Measurements from ENCODE around the gene MRPL12.
"Not testable (repeated sequence)": the region's sequence is repeated elsewhere in the genome, so short reads cannot be mapped to it uniquely, and the experiment has no call there.

The MRPL12 gene

DNA sequence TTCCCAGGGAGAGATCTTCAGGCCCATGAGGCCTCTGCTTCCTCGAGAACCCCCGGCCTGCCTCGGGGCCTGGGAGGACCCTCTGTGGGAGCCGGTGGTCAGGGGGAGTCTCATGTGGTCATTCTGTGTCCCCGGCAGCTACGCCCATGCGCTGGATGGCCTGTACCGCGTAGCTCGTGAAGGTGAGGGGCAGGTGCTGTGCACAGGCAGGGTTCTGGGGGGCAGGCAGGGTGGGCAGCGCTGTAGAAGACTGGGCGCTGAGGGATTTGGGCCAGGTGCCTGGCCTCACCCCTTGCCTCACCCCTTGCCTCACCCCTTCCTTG lies 13.5 kb downstream of the MRPL12 start:
- DNase-seq (ENCODE audit: low spot score): no peak

DNA sequence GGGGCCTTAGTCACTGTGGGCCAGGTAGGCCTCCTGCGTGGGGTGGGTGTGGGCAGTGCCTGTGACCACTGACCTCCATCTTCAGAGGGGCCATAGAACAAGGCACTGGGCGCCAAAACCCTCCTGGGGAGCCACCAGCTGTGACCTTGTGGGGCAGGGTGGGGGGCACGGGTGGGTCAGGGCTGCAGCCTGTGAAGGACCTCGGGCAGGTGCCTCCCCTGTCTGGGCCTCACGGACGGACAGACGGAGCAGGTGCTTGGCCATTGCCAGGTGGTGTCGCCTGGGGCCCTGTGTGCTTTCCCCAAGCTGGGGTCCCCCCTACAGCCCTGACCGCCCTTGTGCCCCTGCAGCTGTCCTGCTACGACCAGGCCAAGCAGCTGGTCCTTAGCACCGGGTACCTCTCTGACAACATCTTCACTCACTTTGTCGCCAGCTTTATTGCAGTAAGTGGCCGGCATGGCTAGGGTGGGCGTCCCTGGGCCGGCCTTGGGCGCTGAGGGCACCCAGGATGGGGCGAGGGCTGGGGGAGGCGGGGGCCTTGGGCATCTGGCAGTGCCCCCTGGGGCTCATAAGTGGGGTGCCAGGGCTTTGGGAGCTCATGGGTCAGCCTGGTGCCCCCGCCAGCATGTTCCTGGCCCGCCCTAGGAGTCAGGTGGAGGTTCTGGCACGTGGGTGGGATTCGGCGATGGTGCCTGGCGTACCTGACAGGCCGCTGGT lies 14.0 kb downstream of the MRPL12 start:
- DNase-seq (ENCODE audit: low spot score): no peak

DNA sequence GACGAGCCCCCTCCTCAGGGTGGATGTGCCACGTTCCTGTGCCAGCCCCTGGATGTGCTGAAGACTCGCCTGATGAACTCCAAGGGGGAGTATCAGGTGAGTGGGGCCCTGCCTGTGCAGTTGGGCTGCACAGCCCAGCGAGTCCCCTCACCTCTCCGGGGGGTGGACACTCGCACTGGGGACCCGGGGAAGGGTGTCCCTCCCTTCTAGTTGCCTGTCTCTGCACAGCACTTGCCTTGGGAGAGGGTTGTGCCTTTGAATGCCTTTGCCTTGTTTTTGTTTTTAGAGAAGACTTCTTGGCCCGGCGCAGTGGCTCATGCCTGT lies 14.6 kb downstream of the MRPL12 start:
- DNase-seq (ENCODE audit: low spot score): no peak

DNA sequence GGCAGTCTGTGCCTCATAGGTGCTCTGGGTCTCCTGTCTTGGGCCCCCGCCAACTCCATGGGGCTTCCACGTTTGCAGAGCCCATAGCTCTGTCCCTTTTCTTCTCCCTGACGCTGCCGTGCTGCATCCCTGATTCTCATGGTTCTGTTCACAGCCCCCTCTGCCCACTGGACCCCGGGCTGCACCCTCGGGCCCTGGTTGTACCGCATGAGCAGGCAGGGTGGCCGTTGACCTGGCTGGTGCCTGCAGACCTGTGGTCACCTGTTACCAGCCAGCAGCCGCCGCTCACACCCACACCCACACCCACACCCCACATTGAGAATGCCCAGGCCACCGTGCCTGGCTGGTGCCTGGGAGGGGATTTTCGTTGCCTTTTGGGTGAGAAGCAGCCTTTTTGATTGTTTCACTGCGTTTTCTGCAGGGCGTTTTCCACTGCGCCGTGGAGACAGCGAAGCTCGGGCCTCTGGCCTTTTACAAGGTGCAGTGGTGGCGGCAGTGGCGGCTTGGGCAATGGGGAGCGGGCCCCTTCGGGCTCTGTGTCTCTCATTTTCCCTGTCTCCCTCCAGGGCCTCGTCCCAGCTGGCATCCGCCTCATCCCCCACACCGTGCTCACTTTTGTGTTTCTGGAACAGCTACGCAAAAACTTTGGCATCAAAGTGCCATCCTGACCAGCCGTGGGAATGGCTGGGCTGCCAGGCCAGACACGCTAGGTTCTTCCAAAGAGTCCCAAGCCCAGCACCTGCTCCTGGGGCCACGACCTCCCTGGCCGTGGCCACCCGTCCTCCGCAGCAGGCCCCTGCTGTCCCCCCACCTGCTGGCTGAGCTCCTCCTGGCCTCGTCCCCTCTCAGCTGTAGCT lies 16.5 kb downstream of the MRPL12 start:
- DNase-seq (ENCODE audit: low spot score): no peak

DNA sequence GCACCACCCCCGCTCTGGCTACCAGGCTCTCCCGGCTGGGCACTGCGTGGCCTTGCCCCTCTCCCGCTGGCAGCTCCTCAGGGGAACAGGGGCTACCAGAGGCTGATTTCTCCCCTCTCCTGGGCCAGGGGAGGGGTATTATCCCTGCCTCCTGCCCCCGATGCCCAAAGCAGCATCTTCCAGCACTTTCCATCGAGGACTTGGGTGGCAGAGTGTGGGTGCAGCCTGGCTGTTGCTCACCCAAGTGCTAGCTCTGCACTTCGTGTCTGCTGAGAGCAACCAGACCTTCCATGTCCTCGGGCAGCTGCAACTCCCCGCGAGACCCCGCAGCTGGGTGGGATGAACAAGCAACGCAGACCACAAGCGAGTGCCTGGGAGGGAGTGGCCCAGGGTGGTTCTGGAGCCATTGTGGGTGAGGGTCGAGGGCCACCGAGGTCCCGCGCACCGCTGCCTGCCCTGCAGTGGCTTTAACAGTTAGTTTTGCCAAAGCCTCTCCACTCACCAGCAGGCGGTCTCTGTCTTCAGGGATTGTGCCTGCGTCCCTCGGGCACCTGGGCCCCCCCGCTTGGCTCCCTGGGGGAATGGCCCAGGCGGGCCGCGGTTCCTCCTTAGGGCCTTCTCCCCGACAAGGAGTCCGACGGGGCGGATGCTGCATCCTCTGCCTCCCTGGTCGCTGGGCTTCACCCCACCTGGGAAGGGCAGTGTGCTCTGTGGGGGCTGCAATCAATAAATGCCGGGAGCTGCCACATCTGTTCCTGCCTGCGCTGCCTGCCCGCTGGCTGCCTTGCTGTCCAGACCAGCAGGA lies 17.3 kb downstream of the MRPL12 start:
- DNase-seq (ENCODE audit: low spot score): no peak

DNA sequence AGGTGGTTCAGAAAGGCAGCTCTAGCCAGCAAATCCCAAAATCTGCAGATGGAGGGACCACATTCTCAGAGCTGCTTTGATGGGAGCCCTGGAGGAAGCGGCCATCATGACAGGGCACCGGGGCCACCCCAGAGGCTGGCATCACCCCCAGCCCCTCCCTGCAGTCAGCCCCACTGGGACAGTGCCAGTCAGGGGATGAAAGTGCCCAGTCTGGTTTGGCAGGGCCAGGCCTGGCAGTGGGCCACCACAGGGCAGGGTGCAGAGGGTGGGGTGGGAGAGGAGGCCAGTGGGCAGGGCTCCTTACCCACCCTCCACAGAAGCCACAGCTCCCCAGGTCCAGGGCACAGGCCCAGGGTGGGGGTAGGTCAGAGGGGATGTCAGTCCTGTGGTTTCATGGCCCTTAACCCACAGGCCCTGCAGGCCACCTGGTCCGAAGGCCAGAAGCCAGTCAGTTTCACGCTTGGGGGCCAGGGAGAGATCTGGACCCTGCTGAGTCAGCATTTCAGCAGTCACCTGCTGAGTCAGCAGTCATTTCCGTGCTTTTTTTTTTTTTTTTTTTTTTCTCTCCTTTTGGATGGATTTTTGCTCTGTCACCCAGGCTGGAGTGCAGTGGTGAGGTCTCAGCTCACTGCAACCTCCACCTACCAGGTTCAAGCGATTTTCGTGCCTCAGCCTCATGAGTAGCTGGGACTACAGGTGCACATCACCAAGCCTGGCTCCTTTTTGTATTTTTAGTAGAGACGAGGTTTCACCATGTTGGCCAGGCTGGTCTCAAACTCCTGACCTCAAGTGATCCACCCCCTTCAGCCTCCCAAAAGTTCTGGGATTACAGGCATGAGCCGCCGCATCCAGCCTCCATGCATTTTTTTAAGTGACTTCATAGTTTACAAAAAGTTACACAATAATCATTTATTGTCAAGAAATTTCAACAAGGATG lies 19.3 kb downstream of the MRPL12 start:
- no peak for DNase-seq (ENCODE audit: low spot score)

DNA sequence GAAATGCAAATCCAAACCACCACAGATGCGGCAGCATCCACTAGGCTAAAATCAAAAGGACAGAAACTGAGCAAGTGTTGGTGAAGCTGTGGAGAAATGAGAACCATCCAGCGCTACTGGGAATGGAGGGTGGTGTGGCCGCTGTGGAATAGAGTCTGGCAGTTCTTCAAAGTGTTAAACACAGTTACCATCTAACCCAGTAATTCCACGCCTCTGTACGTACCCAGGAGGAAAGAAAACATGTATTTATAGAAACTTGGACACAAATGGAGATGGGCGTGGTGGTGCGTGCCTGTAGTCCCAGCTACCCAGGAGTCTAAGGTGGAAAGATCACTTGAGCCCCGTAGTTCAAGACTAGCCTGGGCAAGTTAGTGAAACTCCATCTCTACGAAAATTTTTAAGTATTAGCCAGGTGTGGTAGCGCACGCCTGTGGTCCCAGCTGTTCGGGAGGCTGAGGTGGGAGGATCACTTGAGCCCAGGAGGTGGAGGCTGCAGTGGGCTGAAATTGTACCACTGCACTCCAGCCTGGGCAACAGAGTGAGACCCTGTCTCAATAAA lies 20.6 kb downstream of the MRPL12 start:
- DNase-seq (ENCODE audit: low spot score): no peak

DNA sequence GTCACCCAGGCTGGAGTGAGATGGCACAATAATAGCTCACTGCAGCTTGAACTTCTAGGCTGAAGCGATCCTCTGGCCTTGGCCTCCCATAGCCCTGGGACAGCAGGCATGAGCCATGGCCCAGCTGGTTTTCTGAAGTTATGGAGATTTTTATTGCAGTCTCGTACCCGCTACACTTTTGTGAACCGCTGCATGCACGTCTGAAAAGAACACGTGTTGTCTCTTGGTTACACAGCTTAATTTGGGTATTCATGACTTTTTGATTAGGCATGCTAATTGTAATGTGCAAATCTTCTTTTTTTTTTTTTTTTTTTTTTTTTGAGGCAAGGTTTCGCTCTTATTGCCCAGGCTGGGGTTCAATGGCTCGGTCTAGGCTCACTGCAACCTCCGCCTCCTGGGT lies 22.3 kb downstream of the MRPL12 start:
- no peak for DNase-seq (ENCODE audit: low spot score)

DNA sequence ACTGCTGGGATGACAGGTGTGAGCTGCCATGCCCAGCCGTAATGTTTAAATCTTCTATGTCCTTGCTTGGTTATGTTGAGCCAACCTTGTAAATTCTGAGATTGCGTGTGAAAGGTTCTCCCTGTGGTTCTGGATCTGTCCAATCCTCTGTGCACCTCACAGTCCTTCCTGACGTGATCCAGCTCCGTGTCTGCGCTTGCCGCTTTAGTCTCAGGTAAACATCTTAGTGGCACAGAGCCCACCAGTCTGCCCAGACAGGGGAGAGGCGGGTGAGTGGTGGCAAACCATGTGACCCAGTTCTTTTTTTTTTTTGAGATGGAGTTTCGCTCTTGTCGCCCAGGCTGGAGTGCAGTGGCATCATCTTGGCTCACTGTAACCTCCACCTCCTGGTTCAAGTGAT lies 22.8 kb downstream of the MRPL12 start:
- DNase-seq (ENCODE audit: low spot score): no peak

DNA sequence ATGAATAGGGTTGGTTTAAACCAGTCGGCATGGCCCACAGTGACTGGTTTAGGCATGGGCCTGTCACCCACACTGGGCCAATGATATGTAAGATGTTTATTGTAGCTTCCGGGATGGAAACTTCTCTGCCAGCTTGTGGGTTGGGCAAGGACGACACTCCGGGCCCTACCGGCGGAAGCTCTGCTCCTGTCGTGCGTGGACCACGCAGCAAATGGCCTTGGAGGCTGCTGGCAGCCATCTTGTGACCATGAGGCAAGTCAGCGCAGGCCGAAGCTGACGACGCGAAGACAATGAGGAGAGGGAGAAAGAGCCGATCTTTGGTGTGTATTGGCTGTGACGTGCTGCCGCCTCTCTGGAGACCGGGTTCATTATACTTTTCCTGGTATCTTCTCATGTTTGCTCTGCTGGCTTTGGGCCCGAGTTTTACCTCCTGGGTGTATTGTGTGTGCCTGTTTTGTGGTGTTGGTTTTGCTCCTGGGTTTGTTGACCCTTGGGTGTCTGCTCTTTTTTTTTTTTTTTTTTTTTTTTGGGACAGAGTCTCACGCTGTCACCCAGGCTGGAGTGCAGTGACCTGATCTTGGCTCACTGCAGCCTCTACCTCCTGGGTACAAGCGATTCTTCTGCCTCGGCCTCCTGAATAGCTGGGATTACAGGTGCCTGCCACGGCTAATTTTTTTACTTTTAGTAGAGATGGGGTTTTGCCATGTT lies 24.3 kb downstream of the MRPL12 start:
- no peak for DNase-seq (ENCODE audit: low spot score)

DNA sequence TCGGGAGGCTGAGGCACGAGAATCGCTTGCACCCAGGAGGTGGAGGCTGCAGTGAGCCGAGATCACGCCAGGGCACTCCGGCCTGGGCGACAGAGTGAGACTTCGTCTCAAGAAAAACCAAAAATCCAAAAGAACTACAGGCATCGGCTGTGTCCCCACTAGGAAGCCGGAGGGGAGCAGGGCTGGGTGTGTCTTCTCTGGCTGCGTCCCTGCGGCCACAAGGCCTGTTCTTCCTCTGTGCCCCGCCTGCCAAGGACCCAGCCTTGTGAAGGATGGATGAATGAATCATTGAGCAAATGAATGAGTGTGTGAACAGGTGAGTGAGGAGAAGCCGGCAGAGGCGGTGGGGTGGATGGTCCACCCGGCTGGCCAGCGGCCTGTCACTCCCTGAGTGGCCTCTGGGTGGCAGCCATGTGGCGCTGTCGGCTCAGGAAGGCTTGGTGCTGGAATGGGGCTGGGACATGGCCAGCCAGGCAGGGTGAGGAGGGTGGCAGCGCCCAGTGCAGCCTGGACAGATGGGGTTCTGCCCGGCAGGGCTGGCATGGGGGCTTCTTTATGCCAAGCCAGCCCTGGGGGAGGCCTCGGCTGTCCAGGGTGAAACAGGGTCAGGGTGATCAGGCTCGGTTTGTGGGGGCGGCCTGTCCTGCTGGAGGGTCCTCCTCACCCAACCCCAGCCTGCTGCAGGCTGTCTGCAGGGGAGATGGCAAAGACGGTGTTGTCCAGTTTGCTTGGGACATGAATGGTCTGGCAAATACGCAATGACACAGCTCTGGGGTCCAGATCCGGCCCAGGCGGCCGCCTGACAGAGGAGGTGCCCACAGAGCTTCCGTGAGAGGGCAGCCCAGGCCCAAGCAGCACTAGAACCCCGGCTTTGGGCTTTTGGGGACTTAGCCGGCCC lies 30.6 kb downstream of the MRPL12 start:
- DNase-seq (ENCODE audit: low spot score): peak; percentile 93

DNA sequence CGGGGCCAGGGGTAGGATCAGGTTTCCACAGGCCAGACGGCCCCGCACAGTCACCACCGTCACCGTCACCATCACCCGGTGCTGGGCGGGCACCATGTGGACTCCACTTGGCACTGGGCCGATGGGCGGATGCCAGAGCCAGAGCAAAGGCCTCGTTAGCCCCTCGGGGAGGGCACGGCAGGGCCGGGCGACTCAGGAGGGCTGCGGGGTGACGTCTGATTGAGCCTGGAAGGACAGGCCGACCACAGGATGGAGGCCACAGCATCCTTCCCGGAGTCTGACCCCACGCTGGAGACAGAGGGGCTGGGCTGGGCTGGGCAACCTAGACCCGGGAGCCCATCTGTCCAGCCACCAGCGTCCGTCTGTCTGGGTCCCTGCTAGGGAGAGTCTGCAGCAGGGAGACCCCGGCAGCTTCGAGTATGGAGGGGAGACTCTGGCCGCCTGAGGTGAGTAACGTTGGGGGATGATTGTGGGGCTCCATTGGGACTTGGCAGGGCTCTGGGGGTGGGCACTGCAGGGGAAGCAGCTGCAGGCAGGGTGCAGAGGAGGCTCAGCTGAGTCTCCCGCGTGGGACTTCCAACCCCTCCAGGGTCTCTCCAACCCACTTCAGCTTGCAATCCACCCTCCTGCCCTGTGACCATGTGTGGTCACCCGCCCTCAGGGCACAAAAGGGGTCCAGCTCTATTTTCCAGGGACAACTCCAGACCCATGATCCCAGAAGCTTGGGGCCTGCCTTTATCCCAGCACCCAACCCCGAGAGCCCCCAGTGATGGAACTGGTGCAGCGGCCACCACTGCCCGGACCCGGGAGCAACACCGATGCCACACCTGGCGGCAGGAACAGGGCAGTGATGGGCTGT lies 31.5 kb downstream of the MRPL12 start:
- DNase-seq (ENCODE audit: low spot score): no peak

DNA sequence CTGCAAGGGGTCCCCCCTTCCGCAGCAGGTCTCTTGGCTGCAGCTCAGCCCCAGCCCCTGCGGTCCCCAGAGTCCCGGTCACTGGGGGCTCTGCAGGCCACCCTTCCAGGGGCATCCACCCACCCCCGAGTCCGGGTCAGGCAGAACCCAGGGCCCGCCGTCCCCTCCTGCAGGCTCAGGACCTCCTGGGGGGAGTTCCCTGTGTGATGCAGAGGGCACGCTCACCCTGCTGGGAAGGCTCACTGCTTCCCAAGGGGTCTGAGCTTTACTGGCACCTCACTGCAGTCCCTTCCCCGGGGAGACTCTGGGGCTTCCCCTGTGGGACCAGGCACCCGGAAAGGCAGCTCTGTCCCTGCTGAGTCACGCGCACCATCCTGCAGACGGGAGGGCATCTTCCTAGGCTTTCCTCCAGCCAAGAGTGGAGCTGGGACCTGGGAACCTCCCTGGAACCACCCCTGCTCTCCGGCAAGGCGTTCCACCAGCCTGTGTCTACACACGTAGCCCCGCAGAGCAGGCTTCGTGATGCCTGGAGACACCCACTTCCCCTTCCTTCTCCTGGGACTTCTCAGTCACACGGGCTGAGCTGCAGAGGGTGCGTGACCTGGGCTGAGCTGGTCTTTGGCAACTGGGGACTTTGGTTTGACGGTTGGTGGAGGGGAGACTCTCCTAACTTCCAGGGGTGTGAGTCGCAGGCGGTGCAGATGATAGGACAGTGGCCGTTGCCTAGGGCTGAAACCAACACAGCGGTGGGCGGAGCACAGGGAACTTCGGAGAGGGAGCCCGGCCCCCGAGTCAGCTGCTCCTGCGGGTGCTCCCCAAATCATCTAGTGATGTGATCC lies 32.3 kb downstream of the MRPL12 start:
- DNase-seq (ENCODE audit: low spot score): no peak

DNA sequence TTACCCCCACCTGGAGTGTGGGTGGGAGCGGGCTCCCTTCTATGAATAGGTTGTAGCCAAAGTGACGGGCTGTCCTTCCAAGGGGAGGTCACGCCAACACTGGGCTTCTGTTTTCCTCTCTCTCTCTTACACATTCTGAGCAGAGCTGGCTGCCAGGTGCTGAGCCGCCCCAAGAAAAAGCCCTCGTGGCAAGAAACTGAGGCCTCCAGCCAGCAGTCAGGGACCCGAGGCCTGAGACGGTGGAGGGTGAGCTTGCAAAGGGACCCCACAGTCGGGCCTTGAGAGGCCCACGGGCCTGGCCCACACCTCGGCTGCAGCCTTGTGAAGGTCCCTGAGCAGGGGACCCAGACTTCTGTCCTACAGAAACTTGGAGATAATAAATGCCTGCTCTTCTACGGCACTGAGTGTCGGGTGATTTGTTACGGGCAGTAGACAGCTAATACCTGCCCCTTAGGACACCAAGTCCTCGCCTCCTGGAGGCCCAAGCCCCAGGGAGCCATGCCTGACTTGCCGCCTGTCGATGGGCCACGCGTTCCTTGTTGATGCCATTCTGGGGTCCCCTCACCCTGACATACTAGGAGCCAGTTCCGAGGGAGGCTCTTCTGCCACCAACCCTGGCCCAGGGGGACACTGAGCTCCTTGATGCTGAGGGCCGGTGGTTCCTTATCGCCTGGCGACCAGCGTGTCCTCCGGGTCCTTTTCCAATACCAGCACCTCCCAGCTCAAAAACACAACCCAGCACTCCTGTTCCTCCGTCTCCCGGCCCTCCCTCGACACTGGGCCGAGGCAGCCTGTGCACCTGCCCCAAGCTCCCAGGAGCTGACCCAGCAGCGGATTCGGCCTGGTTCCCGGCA lies 35.0 kb downstream of the MRPL12 start:
- DNase-seq (ENCODE audit: low spot score): no peak

DNA sequence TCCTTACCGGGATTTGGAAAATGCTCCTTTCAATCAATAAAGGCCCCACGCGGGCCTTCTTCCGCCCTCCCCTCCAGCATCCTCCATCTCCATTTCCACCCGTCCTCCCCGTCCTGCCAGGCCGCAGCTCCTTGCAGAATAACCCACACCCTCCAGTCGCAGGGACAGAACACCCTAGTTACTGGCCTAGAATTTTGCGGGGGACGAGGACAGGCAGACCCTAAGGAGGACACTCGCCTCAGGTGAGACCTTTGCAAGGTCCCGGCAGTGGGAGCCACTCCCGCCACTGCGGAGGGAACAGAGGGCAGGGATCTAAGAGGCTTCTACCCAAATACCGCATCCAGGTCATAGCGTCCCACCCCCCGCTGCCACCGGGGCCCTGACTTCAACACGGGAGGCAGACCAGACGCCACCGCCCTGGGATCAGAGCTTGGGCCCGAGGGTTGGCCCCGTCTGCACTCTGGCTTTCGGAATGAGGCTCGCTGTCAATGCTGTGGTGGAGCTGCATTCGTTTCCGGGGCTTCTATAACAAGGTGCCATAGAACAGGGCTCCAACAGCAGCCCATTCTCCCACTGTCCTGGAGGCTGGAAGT lies 35.7 kb downstream of the MRPL12 start:
- no peak for DNase-seq (ENCODE audit: low spot score)

DNA sequence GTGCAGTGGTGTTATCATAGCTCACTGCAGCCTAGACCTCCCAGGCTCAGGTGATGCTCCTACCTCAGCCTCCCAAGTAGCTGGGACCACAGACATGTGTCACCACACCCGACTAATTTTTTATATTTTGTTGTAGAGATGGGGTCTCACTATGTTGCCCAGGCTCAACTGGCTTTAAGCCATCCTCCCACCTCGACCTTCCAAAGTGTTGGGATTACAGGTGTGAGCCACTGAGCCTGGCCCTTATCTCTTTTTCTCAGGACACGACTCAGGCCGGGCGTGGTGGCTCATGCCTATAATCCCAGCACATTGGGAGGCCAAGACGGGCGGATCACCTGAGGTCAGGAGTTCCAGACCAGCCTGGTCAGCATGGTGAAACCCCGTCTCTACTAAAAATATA lies 36.4 kb downstream of the MRPL12 start:
- not testable (repeated sequence) for DNase-seq (ENCODE audit: low spot score)

Measured in COLO829 (cell line).